GM18505 (cell line): ENCODE results near the gene OGFOD2.

Experiments used
- ATAC-seq: cut with Tn5 transposase; IDR thresholded peaks from one replicate; pipeline ENCODE4 v1.9.1; 2021; ENCODE audit not compliant: unreplicated experiment
- POLR2A ChIP-seq: IDR thresholded peaks from 4 replicates; pipeline ENCODE4 v1.6.1; 2011; ENCODE audit warnings: borderline replicate concordance; ENCODE audit not compliant: insufficient read depth, insufficient read length; ENCODE audit errors: extremely low read depth

The OGFOD2 gene

GRCh38 chr12:123026094-123026853 is 51.2 kb downstream of the OGFOD2 start:
- TF ChIP-seq POLR2A: no peak
- ATAC-seq: no peak

- no peak for TF ChIP-seq POLR2A
- ATAC-seq: no peak
Measured at GRCh38 chr12:123027726-123028445, 52.8 kb downstream of the OGFOD2 start.

- TF ChIP-seq POLR2A: no peak
Measured at GRCh38 chr12:123028475-123028874, 53.4 kb downstream of the OGFOD2 start.

GRCh38 chr12:123029550-123029949 is 54.5 kb downstream of the OGFOD2 start:
- no peak for ATAC-seq
- no peak for TF ChIP-seq POLR2A

More at GRCh38 chr12:123028475-123028874, 53.4 kb downstream of the OGFOD2 start:
- no peak for ATAC-seq
